ENCODE results near the gene FSTL4.
"Not testable (repeated sequence)": the region's sequence is repeated elsewhere in the genome, so short reads cannot be mapped to it uniquely, and the experiment has no call there.

Gene FSTL4

GRCh38 chr5:133453084-133453780 is 159.1 kb downstream of the FSTL4 start:
- DNase-seq: no peak

GRCh38 chr5:133451926-133452325 is 160.4 kb downstream of the FSTL4 start:
- DNase-seq: no peak

- DNase-seq: no peak
These were observed 162.1 kb downstream of the FSTL4 start for GRCh38 chr5:133450286-133450685.

GRCh38 chr5:133449181-133449580 is 163.2 kb downstream of the FSTL4 start:
- DNase-seq: no peak

- DNase-seq: no peak
These were observed 165.9 kb downstream of the FSTL4 start for GRCh38 chr5:133446440-133446839.

GRCh38 chr5:133445744-133446143 is 166.6 kb downstream of the FSTL4 start:
- DNase-seq: no peak

- DNase-seq: not testable (repeated sequence)
These were observed 167.1 kb downstream of the FSTL4 start for GRCh38 chr5:133445204-133445603.

GRCh38 chr5:133444711-133445110 is 167.6 kb downstream of the FSTL4 start:
- DNase-seq: no peak

GRCh38 chr5:133441166-133441815 is 171.1 kb downstream of the FSTL4 start:
- no peak for DNase-seq

- DNase-seq: no peak
These were observed 171.8 kb downstream of the FSTL4 start for GRCh38 chr5:133440467-133441115.

- DNase-seq: no peak
These were observed 172.5 kb downstream of the FSTL4 start for GRCh38 chr5:133439859-133440258.

- no peak for DNase-seq
These were observed 173.9 kb downstream of the FSTL4 start for GRCh38 chr5:133438487-133438886.

GRCh38 chr5:133434336-133434735 is 178.0 kb downstream of the FSTL4 start:
- DNase-seq: no peak

- DNase-seq: no peak
These were observed 178.7 kb downstream of the FSTL4 start for GRCh38 chr5:133433641-133434040.

GRCh38 chr5:133432956-133433532 is 179.3 kb downstream of the FSTL4 start:
- no peak for DNase-seq

- DNase-seq: no peak
These were observed 180.9 kb downstream of the FSTL4 start for GRCh38 chr5:133431326-133431865.

GRCh38 chr5:133430095-133430494 is 182.2 kb downstream of the FSTL4 start:
- DNase-seq: no peak

- no peak for DNase-seq
These were observed 183.3 kb downstream of the FSTL4 start for GRCh38 chr5:133429046-133429445.

- no peak for DNase-seq
These were observed 184.2 kb downstream of the FSTL4 start for GRCh38 chr5:133428072-133428660.

GRCh38 chr5:133427121-133427777 is 185.1 kb downstream of the FSTL4 start:
- no peak for DNase-seq

- no peak for DNase-seq
These were observed 186.1 kb downstream of the FSTL4 start for GRCh38 chr5:133426264-133426663.

GRCh38 chr5:133425764-133426163 is 186.6 kb downstream of the FSTL4 start:
- no peak for DNase-seq

GRCh38 chr5:133425222-133425621 is 187.1 kb downstream of the FSTL4 start:
- no peak for DNase-seq

Data from NCI-H774 (cell line).